KOPT-K1 (cell line): ENCODE results near the gene MAN1B1.

Experiments used
- H3K27ac ChIP-seq: fragments of 200-600 bp; sonication (generic); 2 replicates; pipeline ENCODE4 v1.5.1; 2016; ENCODE audit warnings: antibody characterized with exemption, mild to moderate bottlenecking, low read depth, low read length; ENCODE audit not compliant: poor library complexity, severe bottlenecking
- H3K36me3 ChIP-seq: fragments of 200-600 bp; sonication (generic); 2 replicates; pipeline ENCODE4 v1.5.1; 2017; ENCODE audit warnings: antibody characterized with exemption, mild to moderate bottlenecking, low read length, moderate library complexity; ENCODE audit not compliant: insufficient read depth
- H3K9me3 ChIP-seq: fragments of 200-600 bp; sonication (generic); 2 replicates; pipeline ENCODE4 v1.5.1; 2017; ENCODE audit warnings: antibody characterized with exemption, low read length, mild to moderate bottlenecking; ENCODE audit not compliant: insufficient read depth, poor library complexity, severe bottlenecking

The MAN1B1 gene

GRCh38 chr9:137086531-137087408 lies at the start of gene MAN1B1:
TSS of gene MAN1B1 (plus strand) at chr9:137086985. CDS start at chr9:137087000, 15 bp downstream.
- H3K27ac ChIP-seq, result peak within 1 kb of the TSS; percentile 62

DNA sequence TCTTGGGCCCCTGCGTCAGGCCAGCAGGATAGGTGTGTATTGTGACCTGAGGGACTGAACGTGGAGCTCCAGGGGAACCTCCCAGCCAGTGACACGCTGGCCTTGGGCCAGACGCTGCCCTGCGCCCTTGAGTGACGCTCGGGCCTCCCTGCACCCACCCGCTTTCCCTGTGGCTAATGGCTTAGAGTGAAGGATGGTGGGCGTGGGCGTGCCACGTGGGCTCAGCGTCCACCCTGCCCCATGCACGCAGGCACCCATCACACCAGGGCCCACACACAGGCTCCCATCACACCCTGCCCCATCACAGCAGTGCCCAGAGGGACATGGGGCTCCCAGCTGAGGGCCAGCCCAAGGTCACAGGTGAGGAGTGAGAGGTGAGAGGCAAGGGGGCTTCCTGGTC lies 49.8 kb upstream of the MAN1B1 start:
- H3K36me3 ChIP-seq, result no peaks in the 10 kb centered on the region
- no peaks in the 10 kb centered on the region for H3K9me3 ChIP-seq
- H3K27ac ChIP-seq, result no peak overlapping the region

More at GRCh38 chr9:137086531-137087408, at the start of gene MAN1B1:
- H3K9me3 ChIP-seq, result no peaks in the 10 kb centered on the region
- H3K36me3 ChIP-seq, result no peaks in the 10 kb centered on the region

DNA sequence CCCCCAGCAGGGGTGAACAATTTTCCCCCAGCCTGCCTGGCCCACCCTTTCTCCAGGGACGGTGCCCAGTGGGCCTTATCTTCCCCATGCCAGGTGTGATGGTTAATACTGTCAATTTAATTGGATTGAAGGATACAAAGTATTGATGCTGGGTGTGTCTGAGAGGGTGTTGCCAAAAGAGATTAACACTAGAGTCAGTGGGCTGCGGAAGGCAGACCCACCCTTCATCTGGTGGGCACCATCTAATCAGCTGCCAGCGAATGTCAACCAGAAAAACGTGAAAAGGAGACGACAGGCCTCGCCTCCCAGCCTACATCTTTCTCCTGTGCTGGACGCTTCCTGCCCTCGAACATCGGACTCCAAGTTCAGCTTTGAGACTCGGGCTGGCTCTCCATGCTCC lies 49.3 kb upstream of the MAN1B1 start:
- no peak overlapping the region for H3K27ac ChIP-seq
- H3K36me3 ChIP-seq, result no peaks in the 10 kb centered on the region
- no peaks in the 10 kb centered on the region for H3K9me3 ChIP-seq

- Histone ChIP-seq H3K27ac (no peak overlapping the region), H3K36me3 (no peaks in the 10 kb centered on the region), H3K9me3 (no peaks in the 10 kb centered on the region)
Observed at GRCh38 chr9:137038916-137039315, 47.9 kb upstream of the MAN1B1 start.

DNA sequence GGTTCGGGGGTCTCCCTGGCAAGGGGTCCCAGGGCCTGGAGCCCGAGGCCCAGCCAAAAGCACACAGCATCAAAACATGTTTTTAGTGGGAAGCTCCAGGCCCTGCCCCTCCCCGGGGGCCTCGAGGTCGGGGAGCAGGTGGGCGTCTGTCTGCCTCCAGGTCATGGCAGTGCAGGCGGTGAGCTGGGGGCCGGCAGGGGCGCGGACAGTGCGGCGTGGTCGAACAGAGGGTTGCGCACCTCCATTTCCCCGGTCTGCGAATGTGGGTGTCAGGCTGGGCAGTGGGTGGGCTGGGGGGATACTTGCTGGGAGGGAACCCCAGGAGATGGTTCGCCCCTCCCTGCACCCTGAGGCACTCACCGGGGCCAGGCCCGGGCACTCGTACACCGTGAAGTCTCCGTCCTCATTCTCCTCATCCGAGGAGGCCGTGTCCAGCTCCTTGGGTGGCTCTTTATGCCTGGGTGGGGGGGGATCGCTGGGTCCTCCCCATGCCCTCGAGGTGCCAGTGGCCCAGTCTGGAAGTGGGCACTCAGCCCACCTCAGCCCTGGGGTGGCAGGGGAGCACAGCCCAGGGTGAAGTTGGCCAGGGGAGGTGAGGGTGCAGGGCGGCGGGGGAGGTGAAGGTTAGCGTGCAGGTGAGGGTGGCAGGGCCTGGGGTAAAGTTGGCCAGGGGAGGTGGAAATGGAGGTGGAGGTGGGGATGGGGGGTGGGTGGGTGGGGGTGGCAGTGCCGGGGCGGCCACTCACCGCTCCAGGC lies 47.0 kb upstream of the MAN1B1 start:
- Histone ChIP-seq H3K9me3 (no peaks in the 10 kb centered on the region), H3K27ac (no peak overlapping the region), H3K36me3 (no peaks in the 10 kb centered on the region)

DNA sequence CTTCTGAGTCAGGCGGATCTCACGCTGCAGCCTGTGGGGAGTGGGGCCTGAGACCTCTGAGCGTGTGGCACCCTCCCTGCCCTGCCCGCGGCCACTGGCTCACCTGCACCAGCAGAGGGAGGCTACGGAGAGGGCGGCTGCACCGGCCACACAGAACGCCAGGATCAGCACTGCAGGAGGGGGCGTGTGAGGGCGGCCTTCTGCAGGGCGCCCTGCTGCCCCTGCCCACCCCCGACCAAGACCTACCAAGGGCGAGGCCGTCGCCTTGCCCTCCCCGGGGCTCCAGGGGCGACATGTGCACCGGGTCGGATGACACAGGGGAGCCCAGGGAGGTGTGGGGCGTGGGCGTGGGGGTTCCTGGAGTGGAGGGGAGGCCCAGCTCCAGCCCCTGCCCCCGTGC lies 46.2 kb upstream of the MAN1B1 start:
- Histone ChIP-seq H3K36me3 (no peaks in the 10 kb centered on the region), H3K27ac (no peak overlapping the region), H3K9me3 (no peaks in the 10 kb centered on the region)

- Histone ChIP-seq H3K36me3 (no peaks in the 10 kb centered on the region), H3K27ac (no peak overlapping the region)
Observed at GRCh38 chr9:137041124-137041523, 45.7 kb upstream of the MAN1B1 start.

GRCh38 chr9:137042751-137043727 lies 43.7 kb upstream of the MAN1B1 start:
- Histone ChIP-seq H3K36me3 (no peaks in the 10 kb centered on the region), H3K27ac (no peak overlapping the region), H3K9me3 (no peaks in the 10 kb centered on the region)

More at GRCh38 chr9:137041124-137041523, 45.7 kb upstream of the MAN1B1 start:
- no peaks in the 10 kb centered on the region for H3K9me3 ChIP-seq

DNA sequence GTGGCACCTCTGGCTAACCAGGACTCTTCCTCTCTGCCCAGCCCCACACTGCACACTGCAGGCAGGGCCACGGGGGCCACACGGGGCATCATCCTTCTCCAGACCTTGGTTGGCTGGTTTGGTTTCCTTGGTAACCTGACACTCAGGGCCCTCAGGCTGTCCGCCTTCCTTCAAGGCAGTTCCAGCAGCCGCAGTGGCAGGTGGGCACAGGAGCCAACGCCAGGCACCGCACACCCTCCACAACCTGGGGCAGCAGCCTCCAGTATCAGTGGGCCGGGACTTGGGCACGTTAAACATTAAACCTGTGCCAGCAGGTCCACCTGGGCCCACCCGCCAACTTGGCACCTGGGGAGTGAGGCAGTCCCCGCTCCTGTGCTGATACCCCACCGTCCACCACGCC lies 42.7 kb upstream of the MAN1B1 start:
- H3K27ac ChIP-seq, result no peak overlapping the region

DNA sequence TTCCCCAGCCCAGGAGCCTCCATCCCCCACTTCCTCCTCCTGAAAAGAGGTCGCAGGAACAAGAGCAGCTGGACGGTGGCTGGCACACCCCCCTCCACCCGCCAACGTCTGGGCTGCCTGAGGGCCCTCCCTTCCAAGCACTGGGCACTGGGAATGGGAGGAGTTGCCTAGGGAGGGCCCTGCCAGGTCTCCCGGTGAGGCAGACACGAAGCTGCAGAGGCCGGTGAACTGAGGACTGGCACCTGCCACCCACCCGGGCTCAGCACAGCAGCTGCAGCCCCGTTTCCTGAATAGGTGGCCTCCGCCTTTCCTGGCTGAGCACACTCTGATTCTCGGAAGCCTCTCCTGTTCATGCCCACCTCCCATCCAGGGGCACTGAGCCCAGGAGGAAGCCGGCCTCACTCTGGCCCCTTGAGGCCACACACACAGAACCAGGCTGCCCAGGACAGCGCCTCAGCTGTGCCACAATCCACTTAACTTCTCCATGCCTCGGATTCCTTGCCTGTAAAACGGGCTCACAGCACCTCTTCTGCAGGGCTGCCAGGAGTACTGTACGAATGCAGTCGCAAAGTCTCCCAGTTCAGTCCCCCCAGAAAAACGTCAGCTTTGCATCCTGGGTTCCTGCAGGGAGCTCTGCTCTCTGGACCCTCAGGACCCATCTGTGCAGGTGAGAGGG lies 42.1 kb upstream of the MAN1B1 start:
- H3K36me3 ChIP-seq, result no peaks in the 10 kb centered on the region
- no peak overlapping the region for H3K27ac ChIP-seq
- H3K9me3 ChIP-seq, result no peaks in the 10 kb centered on the region

More for the DNA sequence above, 42.7 kb upstream of the MAN1B1 start:
- no peaks in the 10 kb centered on the region for H3K9me3 ChIP-seq
- H3K36me3 ChIP-seq, result no peaks in the 10 kb centered on the region

- Histone ChIP-seq H3K27ac (no peak overlapping the region), H3K9me3 (no peaks in the 10 kb centered on the region), H3K36me3 (no peaks in the 10 kb centered on the region)
Observed at GRCh38 chr9:137045294-137046087, 41.3 kb upstream of the MAN1B1 start.

DNA sequence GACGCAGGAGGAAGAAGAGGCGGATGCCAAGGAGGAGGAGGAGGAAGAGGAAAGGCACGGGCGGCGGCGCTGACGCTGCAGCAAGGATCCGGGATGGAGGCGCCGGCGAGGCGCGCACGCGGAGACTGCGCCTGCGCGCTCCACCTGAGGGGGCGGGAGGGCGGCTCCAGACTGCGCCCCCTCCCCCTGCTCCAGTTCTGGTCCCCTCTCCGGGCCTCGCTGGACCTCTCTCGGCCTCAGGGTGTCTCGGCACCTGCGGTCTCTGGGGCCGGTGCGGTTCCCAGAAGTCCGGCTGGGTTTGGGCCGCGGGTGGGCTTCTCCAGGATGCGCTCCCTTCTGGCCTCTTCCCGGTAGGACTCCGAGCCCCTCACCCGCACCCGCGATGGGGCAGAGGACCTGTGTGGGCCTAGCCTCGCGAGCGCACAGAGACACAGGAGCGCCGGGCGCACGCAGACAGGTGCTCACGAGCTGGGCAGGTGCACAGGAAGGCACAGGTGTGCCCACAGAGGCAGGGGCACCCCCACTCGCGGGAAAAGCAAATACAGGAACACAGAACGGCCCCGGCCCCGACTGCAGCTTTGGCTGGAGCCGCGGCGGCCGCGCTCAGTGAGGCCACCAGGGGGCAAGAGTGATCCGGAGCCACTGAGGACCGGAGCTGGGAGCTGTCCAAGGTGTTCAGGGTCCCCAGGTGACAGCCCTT lies 40.5 kb upstream of the MAN1B1 start, which contains the start of gene NPDC1:
TSS of gene NPDC1 (minus strand) at position 90 of the 700 bp plus-strand sequence. CDS start 188 bp downstream, outside the sequence.
- Histone ChIP-seq H3K36me3 (no peaks in the 10 kb centered on the region), H3K9me3 (no peaks in the 10 kb centered on the region), H3K27ac (no peak within 1 kb of the TSS)
